Limb (tissue), 2 donors: ENCODE results near the gene PRB3.

Experiments used
- DNase-seq, 2 donors: peaks; one replicate each; pipeline ENCODE4 v3.0.0-alpha.2; 2016; ENCODE audit errors: extremely low spot score in 2 of 2

The PRB3 gene

DNA sequence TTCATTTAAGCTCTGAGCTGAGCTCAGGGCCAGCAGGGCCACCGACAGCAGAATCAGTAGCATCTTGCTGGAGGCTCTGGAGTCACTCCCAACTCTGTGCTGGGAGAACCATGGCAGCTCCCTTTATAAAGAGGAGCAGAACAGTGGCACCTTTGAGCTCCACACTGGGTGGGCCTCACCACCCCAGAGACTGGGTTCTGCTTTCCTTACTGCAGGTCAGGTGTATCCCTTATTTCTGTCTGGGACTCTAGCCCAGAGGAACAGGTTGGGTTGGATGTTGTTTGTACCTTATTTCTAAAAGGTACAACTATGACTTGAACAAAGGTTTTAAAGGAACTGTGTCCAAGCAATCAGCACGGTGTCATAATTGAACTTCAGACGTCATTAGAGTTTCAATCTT lies at the start of gene PRB3:
PRB3 (minus strand) TSS at position 101 of the 400 bp plus-strand sequence; CDS start at position 63, 38 bp downstream.
- no peak for DNase-seq

DNA sequence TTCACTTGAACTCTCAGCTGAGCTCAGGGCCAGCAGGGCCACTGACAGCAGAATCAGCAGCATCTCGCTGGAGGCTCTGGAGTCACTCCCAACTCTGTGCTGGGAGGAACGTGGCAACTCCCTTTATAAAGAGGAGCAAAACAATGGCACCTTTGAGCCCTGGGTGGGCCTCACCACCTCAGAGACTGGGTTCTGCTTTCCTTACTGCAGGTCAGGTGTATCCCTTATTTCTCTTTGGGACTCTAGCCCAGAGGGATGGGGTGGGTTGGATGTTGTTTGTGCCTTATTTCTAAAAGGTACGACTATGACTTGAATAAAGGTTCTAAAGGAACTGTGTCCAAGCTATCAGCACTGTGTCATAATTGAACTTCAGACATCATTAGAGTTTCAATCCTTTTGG lies 40.8 kb upstream of the PRB3 start, which contains the start of gene PRB4:
PRB4 (minus strand) TSS at position 101 of the 400 bp plus-strand sequence; CDS start at position 63, 38 bp downstream.
- no peak for DNase-seq

DNA sequence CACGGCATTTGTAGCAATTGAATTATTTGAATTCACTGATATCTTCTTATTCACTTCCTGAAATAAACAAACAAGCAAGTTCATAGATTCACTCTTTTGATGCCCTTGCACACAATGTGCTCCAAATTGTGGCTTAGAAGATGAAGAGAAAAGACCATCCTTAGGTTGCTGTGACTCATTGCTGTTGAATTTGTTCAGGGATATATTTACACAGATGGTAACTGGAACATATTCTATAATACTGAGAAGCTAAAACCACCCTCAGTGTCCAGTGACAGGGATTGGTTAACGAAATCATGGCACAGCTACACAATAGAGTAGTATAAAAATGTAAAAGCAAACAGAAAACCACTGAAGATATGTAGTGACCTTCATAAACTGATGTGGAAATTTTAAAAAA lies 37.6 kb upstream of the PRB3 start:
- DNase-seq: no peak

DNA sequence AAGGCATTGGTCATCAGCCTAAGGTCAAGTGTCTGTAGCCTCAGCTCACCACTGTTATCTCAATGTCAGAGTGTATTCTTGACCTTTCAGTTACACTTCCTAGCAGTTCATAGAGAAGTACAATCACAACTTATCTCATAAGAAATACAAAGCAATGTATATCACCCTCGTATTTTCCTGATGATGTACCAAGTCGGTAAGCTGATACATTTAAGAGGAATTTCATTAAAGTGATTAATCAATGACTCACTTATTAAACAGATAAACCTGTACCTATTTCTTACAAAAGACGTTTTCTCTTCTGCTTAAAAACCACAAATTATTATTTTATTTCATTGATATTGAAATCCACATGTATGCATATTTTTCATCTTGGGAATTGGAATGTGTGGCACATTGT lies 3.9 kb upstream of the PRB3 start:
- no peak for DNase-seq

DNA sequence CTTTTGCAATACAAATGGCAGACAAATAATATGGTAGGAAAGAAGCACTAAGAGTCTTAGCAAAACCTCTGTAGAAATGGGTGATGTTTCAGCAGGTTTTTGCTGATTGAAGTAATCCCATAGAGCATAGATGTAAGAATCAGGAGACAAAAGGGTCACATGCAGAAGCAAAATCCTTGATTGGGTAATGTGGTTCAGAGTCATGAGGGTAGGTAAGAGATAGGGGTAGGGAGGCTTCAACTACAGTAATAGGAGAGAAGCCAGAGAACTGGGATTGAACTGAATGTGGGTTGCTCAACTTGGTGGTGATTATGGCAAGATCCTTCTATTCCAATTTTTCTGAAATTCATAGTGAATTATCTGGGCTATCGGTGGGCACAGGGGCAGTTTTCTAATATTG lies 5.0 kb downstream of the PRB3 start:
- DNase-seq: no peak

DNA sequence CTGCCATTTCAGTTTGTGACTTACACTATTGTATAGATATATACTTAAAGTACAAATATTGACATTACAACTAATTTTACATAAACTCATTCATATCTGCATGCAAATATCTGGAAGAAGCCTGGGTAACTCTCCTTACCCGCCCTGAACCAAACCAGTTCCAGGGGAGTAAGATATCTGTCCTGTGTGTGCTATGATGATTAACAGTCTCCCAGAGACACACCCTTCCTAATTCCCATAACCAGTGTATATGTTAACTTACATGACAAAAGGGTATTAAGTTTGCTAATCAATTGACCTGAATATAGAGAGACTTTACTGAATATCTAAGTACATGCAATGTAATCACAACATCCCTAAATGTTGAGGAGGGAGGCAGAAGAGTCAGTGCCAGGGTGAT lies 23.0 kb downstream of the PRB3 start:
- DNase-seq: no peak

DNA sequence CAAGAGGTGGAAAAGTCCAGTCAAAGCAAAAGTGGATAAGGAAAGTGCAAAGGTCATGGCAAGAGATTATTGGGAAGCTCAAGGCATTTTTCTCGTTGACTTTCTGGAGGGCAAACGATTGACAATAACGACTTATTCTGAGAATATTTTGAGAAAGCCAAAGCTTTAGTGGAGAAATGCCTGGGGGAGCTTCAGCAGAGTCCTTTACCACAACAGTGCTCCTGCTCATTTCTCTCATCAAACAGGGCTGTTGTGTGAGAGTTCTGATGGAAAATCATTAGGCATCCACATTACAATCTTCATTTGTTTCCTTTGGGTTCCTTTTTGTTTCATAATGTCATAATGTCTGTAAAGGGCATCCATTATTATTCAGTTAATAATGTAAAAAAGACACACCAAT lies 26.9 kb downstream of the PRB3 start:
- DNase-seq: no peak

DNA sequence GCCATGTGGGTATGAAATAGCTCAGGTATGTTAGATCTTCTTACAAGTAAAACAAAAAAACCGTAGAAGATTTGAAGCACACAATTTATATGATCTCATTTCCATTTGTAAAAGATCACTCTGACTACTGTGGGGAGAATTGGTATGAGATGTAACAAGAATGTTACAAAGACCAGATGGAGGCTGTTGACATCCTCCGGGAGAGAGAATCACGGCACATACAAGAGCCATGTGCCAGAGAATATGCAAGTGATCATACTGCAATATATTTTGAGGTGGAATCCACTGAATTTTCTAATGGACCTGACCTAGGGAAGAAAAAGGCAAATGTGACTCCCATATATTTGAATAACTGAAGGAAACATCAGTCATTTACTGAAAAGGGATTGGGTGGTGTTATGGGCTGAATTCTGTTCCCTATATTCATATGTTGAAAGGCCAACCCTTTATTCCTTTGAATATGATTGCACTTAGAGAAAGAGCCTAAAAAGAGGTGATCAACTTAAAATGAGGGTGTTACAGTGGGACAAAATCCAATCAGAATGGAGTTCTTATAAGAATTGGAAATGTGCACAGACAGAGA lies 29.1 kb downstream of the PRB3 start:
- no peak for DNase-seq

DNA sequence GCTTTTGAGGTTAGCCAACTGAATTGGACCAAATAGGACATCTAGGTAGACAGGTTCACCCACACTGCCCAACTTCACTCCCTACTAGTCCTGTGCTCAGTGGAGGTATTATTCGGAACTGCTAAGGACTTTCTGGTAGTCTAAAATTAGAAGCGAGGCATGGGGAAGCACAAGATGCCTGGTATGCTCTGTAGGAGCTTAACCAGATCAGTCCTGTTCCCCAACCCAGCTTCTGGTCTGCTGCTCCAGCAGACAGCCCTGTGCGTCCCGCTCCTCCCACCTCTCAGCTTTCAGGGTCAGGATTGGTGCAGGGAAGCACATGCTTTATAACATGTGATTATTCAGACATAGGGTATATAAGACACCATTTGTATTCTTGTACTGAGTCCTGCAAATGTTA lies 31.2 kb downstream of the PRB3 start:
- DNase-seq: no peak

DNA sequence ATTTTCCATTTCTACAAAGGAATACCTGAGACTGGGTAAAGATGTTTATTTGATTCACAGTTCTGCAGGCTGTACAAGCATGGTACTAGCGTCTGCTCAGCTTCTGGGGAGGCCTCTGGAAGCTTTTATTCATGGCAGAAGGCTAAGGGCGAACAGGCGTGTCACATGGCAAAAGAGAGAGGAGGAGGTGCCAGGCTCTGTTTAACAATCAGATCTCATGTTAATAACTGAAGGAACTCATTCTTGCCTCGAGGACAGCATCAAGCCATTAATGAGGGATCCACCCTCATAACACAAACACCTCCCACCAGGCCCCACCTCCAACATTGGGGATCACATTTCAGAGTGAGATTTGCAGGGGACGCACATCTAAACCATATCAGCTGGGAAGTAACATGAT lies 36.0 kb downstream of the PRB3 start:
- DNase-seq: no peak

DNA sequence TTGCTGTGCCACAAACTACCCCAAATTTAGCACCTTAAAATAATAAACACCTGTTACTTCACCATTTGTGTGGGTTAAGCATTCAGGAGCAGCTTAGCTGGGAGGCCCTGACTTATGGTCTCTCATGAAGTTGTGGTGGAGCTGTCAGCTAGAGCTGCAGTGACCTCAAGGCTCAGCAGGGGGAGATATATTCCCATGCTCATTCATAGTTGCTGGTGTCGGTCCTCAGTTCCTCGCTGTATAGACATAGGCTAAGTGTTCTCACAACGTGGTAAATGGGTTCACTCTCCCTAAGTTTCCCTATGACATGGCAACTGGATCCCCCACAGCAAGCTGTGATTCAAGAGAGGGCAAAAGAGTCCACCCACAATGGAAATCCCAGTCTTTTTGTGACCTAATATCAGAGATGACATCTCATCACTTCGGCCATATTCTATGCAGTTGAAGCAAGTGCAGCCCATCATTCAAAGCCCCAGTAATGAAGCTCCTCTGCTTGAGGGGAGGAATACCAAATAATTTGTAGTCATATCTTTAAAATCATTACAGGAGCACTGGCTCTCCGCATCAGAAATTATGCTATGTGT lies 41.1 kb downstream of the PRB3 start:
- peak; percentile 2 to 34 for DNase-seq

DNA sequence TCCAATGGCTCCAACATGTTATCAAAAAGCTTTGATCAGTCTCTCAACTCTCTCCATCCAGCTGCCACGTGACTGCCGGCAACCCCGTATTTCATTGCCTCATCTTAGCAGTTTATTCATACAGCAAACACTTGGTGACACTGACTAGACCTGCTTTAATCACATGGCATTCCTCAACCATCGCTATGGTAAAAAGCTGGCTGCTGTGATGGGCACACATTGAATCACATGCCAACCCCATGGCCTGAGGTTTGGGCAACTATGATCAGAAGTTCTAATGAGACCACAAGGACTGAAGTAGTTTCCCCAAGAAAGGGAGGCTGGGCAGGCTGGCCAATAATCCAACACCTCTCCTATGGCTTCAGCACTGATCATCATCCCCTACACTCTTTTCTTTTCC lies 42.1 kb downstream of the PRB3 start:
- DNase-seq: no peak
